Measurements from ENCODE around the gene PLA2G4E. TPM values are rescaled to one million over a fixed set of nuclear protein-coding genes. Genes with fewer than 3 reads are reported as not detected.

PLA2G4E gene
- total and polyA plus RNA-seq, 2 of the 13 experiments (the other 11 are each of a cell fraction or from before 2014, with no cell fraction given), result not detected

- no peaks in the 10 kb centered on the region for H3K4me1 ChIP-seq (ENCODE audit: insufficient read depth, low read length)
- no peaks in the 10 kb centered on the region for H3K27me3 ChIP-seq (ENCODE audit: control insufficient read depth in 1 of 2, insufficient read depth in 2 of 2, low read length in 2 of 2)
- ATAC-seq (no peak), DNase-seq (ENCODE audit: low spot score) (no peak), FAIRE-seq (no peak)
- peaks cover 2 to 9% of the 10 kb centered on the region in 2 experiments; a peak in 4 of 5 replicates for H3K36me3 ChIP-seq (replicated peaks in 1 of 2; ENCODE audit: control insufficient read depth in 1 of 2, insufficient read depth in 2 of 2, low read length in 2 of 2)
- ChIA-PET CTCF (ENCODE audit: low intra/inter-chr PET ratio, low total read pairs) (no interaction called here), POLR2A (no interaction called here)
- TF ChIP-seq ZEB1 (IDR thresholded peaks at IDR 0.05; ENCODE audit: insufficient replicate concordance, low read depth) (no peak), SIX4 (CRISPR knock-in tag; IDR thresholded peaks at IDR 0.05) (no peak), FOSL2 (CRISPR knock-in tag; IDR thresholded peaks at IDR 0.05) (no peak), YY1 (IDR thresholded peaks at IDR 0.05; ENCODE audit: insufficient read depth, insufficient replicate concordance, low read depth, low read length) (no peak)
- no peak overlapping the region for H3K9ac ChIP-seq (ENCODE audit: insufficient read depth, low read depth, low read length)
- no peak overlapping the region for H3K4me3 ChIP-seq (replicated peaks in 1 of 3; ENCODE audit: insufficient read depth in 1 of 3, low read depth in 2 of 3, low read length in 3 of 3)
- in situ Hi-C loops (cut with HindIII; ENCODE audit: extremely low pct_ligation_motif_present, low pct_unique_long_range_greater_than_20kb), result no loop called here
- intact Hi-C loops (cut with micrococcal nuclease; ENCODE audit: unreplicated experiment), result no loop called here
- no peaks in the 10 kb centered on the region for H4K20me1 ChIP-seq (ENCODE audit: insufficient read depth, low read length)
- H3K79me2 ChIP-seq (ENCODE audit: insufficient read depth, low read length), result no peaks in the 10 kb centered on the region
- 45% methylated on average over 2 of the region's 2 CpGs for WGBS (ENCODE audit: low lambda C conversion rate)
- no peak overlapping the region for H3K27ac ChIP-seq (ENCODE audit: extremely low read length, insufficient read depth, low read length)
- H3K4me2 ChIP-seq (ENCODE audit: low read depth, low read length), result no peak overlapping the region
- no TSS peak for BruUV-seq (replicated peaks)
- no peak overlapping the region for H2AFZ ChIP-seq (ENCODE audit: low read length)
- no peaks in the 10 kb centered on the region for H3K9me3 ChIP-seq (ENCODE audit: low read length)
Observed at GRCh38 chr15:41951571-41951970, 69.3 kb downstream of the PLA2G4E start.

GRCh38 chr15:41950489-41950888, 70.4 kb downstream of the PLA2G4E start:
- Histone ChIP-seq H3K4me2 (ENCODE audit: low read depth, low read length) (no peak overlapping the region), H3K4me3 (replicated peaks in 1 of 3; ENCODE audit: insufficient read depth in 1 of 3, low read depth in 2 of 3, low read length in 3 of 3) (no peak overlapping the region), H3K4me1 (ENCODE audit: insufficient read depth, low read length) (no peaks in the 10 kb centered on the region), H3K27ac (ENCODE audit: extremely low read length, insufficient read depth, low read length) (no peak overlapping the region), H3K9me3 (ENCODE audit: low read length) (no peaks in the 10 kb centered on the region), H3K27me3 (ENCODE audit: control insufficient read depth in 1 of 2, insufficient read depth in 2 of 2, low read length in 2 of 2) (no peaks in the 10 kb centered on the region), H3K9ac (ENCODE audit: insufficient read depth, low read depth, low read length) (no peak overlapping the region), H3K36me3 (replicated peaks in 1 of 2; ENCODE audit: control insufficient read depth in 1 of 2, insufficient read depth in 2 of 2, low read length in 2 of 2) (peaks cover 2 to 9% of the 10 kb centered on the region in 2 experiments; a peak in 4 of 5 replicates), H3K79me2 (ENCODE audit: insufficient read depth, low read length) (no peaks in the 10 kb centered on the region), H4K20me1 (ENCODE audit: insufficient read depth, low read length) (no peaks in the 10 kb centered on the region), H2AFZ (ENCODE audit: low read length) (no peak overlapping the region)
- ChIA-PET CTCF (ENCODE audit: low intra/inter-chr PET ratio, low total read pairs) (no interaction called here), POLR2A (no interaction called here)
- no TSS peak for BruUV-seq (replicated peaks)
- no peak for FAIRE-seq
- intact Hi-C loops (cut with micrococcal nuclease; ENCODE audit: unreplicated experiment) (no loop called here), in situ Hi-C loops (cut with HindIII; ENCODE audit: extremely low pct_ligation_motif_present, low pct_unique_long_range_greater_than_20kb) (no loop called here)
- DNase-seq (ENCODE audit: low spot score), result no peak
- ATAC-seq, result no peak
- TF ChIP-seq ZNF557 (CRISPR knock-in tag; IDR thresholded peaks at IDR 0.05) (no peak), TEAD2 (CRISPR knock-in tag; IDR thresholded peaks at IDR 0.05) (no peak)
- WGBS (ENCODE audit: low lambda C conversion rate), result 92% methylated on average over 5 of the region's 5 CpGs

Data from HepG2 (cell line).